ENCODE results near the gene GPR141. TPM values are rescaled to one million over a fixed set of nuclear protein-coding genes. Genes with fewer than 3 reads are reported as not detected.

GPR141 gene
- total and polyA plus RNA-seq, 2 donors (not counting 3 experiments of a cell fraction or from before 2014, with no cell fraction given): not detected

DNA sequence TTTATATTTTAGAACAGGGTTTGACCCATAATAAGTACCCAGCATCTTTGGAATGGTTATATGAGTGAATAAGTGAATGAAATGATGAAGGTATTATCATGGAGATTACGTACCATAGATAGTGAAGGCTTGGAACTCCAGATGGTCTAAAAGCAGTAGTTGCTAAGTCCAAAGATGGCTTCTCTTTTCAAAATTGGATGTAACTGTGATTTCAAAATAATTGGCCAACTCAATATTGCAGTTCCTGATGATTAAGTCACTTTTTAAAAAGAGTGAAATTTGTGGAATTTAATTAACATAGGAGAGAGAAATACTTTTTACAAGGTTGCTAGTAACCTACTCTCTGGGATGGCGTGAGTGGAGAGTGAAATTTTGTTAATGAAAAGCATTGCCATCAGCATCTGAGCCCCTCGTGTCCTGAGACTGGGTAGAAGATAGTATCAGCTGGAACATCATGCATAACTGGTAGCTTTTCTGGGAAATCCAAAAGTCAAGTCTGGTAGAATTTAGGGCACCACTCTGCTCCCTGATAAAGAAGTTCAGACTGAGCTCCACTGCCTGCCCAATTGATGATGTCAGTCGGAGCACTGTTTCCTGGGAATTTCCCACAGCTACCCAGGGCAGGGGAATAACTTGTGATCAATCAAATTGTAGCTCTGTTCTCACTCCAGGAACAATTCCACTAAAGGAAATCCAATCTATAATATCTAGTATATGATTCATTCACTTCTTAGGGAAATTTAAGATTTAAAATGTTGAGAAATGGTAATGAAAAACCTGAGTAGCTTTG is 3.2 kb downstream of the GPR141 start:
- H3K79me2 ChIP-seq (ENCODE audit: control insufficient read depth, insufficient read depth, low read length): no peaks in the 10 kb centered on the region
- H3K27ac ChIP-seq (ENCODE audit: insufficient read depth, low read depth, low read length): no peak overlapping the region
- dilution Hi-C loops (cut with MboI; ENCODE audit: extremely low pct_ligation_motif_present, low sequenced_read_pairs): no loop called here
- no peak overlapping the region for H2AFZ ChIP-seq (ENCODE audit: low read depth, low read length)
- CTCF ChIA-PET: no interaction called here
- no peaks in the 10 kb centered on the region for H4K20me1 ChIP-seq (replicated peaks; ENCODE audit: control insufficient read depth, extremely low read depth, insufficient read depth, low read length)
- no peak for FAIRE-seq
- no peaks in the 10 kb centered on the region for H3K4me1 ChIP-seq (ENCODE audit: control insufficient read depth, extremely low read depth, insufficient read depth, low read length)
- H3K36me3 ChIP-seq (ENCODE audit: control insufficient read depth in 2 of 2, extremely low read depth in 1 of 2, insufficient read depth in 2 of 2, low read length in 2 of 2): no peaks in the 10 kb centered on the region
- H3K9me1 ChIP-seq (replicated peaks; ENCODE audit: control insufficient read depth, extremely low read depth, insufficient read depth, low read length): no peaks in the 10 kb centered on the region
- H3K27me3 ChIP-seq (ENCODE audit: control insufficient read depth in 2 of 2, insufficient read depth in 2 of 2, low read length in 2 of 2): no peaks in the 10 kb centered on the region
- no peak for TF ChIP-seq JUN (IDR thresholded peaks at IDR 0.05; ENCODE audit: borderline replicate concordance, insufficient read depth, insufficient read length, low read depth)
- TF ChIP-seq POLR2AphosphoS5 (IDR thresholded peaks at IDR 0.05; ENCODE audit: insufficient read depth, low read depth, low read length): no peak
- TF ChIP-seq, protein P1, sequence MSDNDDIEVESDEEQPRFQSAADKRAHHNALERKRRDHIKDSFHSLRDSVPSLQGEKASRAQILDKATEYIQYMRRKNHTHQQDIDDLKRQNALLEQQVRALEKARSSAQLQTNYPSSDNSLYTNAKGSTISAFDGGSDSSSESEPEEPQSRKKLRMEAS (IDR thresholded peaks at IDR 0.05; ENCODE audit: insufficient read depth, insufficient read length): no peak
- no peak for TF ChIP-seq EZH2 (IDR thresholded peaks at IDR 0.05; ENCODE audit: borderline replicate concordance, low read depth, low read length, severe bottlenecking)
- TF ChIP-seq, protein P2, sequence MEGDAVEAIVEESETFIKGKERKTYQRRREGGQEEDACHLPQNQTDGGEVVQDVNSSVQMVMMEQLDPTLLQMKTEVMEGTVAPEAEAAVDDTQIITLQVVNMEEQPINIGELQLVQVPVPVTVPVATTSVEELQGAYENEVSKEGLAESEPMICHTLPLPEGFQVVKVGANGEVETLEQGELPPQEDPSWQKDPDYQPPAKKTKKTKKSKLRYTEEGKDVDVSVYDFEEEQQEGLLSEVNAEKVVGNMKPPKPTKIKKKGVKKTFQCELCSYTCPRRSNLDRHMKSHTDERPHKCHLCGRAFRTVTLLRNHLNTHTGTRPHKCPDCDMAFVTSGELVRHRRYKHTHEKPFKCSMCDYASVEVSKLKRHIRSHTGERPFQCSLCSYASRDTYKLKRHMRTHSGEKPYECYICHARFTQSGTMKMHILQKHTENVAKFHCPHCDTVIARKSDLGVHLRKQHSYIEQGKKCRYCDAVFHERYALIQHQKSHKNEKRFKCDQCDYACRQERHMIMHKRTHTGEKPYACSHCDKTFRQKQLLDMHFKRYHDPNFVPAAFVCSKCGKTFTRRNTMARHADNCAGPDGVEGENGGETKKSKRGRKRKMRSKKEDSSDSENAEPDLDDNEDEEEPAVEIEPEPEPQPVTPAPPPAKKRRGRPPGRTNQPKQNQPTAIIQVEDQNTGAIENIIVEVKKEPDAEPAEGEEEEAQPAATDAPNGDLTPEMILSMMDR (IDR thresholded peaks at IDR 0.05; ENCODE audit: extremely low read depth in 1 of 2, insufficient read depth in 1 of 2, low read depth in 1 of 2, low read length in 2 of 2): no peak
- TF ChIP-seq POLR2A (IDR thresholded peaks at IDR 0.05; ENCODE audit: low read depth, low read length): no peak
- no peak for TF ChIP-seq FOS (IDR thresholded peaks at IDR 0.05; ENCODE audit: borderline replicate concordance, insufficient read depth, low read length)
- no peak for TF ChIP-seq MYC (IDR thresholded peaks at IDR 0.05; ENCODE audit: low read depth, low read length)
- no peak for TF ChIP-seq GATA2 (IDR thresholded peaks at IDR 0.05; ENCODE audit: insufficient read depth, insufficient read length, low read depth, low read length)
- no peak overlapping the region for H3K4me3 ChIP-seq (replicated peaks in 1 of 3; ENCODE audit: insufficient read depth in 1 of 3, low read depth in 1 of 3, low read length in 3 of 3)
- no peak for DNase-seq (ENCODE audit: low read depth, low spot score)
- no peak overlapping the region for H3K9ac ChIP-seq (replicated peaks; ENCODE audit: extremely low read depth, insufficient read depth, low read length)
- POLR2A ChIA-PET: no interaction called here
- no TSS peak for BruUV-seq (replicated peaks)
- no peaks in the 10 kb centered on the region for H3K9me3 ChIP-seq (replicated peaks; ENCODE audit: control insufficient read depth, insufficient read depth, low read length)
- intact Hi-C loops (cut with micrococcal nuclease): no loop called here
- H3K4me2 ChIP-seq (ENCODE audit: insufficient read depth, low read length): no peak overlapping the region
